B cell (primary cell): ENCODE measurements around the gene SDK1. TPM values are rescaled to one million over a fixed set of nuclear protein-coding genes. Genes with fewer than 3 reads are reported as not detected.

Source experiments
- ATAC-seq: fragments of 200-7000 bp; cut with Tn5 transposase; one replicate; pipeline ENCODE4 v1.10.0; 2021; ENCODE audit warnings: low read depth, mild to moderate bottlenecking, moderate number of reproducible peaks, moderate library complexity
- CTCF ChIA-PET: fragments of 350-600 bp; sonication (Branson Sonifier 250); formaldehyde crosslinking; loops from one replicate; lab custom pipeline; 2021; ENCODE audit warnings: antibody characterized with exemption, inconsistent platforms; lab: Charles Lee
- POLR2A ChIA-PET: fragments of 350-600 bp; sonication (Branson Sonifier 250); formaldehyde crosslinking; loops from one replicate; lab custom pipeline; 2021; ENCODE audit warnings: antibody characterized with exemption; lab: Charles Lee
- DNase-seq: peaks from one replicate; pipeline ENCODE4 v3.0.0; 2013
- H2AFZ ChIP-seq: 2 replicates; pipeline ENCODE4 v1.6.1; 2012; ENCODE audit warnings: mild to moderate bottlenecking, low read depth, low read length; ENCODE audit not compliant: insufficient read depth, poor library complexity, severe bottlenecking
- H3K27ac ChIP-seq, 2 donors: 1 replicate in 1 of 2; 2 replicates in 1 of 2; pipeline ENCODE4 v1.5.1; 2012 to 2013; ENCODE audit warnings: low read length in 2 of 2, mild to moderate bottlenecking in 2 of 2, moderate library complexity in 1 of 2
- H3K27me3 ChIP-seq, 4 experiments: fragments of 200-600 bp in 1 of 4; sonication (generic) in 1 of 4; replicated peaks in 1 of 4; 1 replicate in 2 of 4; 2 replicates in 2 of 4; pipeline versions ENCODE4 v1.6.1 to v1.7.0; 2013 to 2016; ENCODE audit warnings: low read length in 3 of 4, mild to moderate bottlenecking in 2 of 4, mixed read lengths in 1 of 4, moderate library complexity in 1 of 4; ENCODE audit not compliant: insufficient read depth in 4 of 4, control insufficient read depth in 3 of 4; ENCODE audit errors: control extremely low read depth in 1 of 4
- H3K36me3 ChIP-seq, 2 experiments: replicated peaks in 1 of 2; 1 replicate in 1 of 2; 2 replicates in 1 of 2; pipeline versions ENCODE4 v1.6.1 to v1.7.1; 2013; ENCODE audit warnings: low read length in 1 of 2; ENCODE audit not compliant: insufficient read depth in 2 of 2, control insufficient read depth in 1 of 2; ENCODE audit errors: control extremely low read depth in 1 of 2, extremely low read depth in 1 of 2
- H3K4me1 ChIP-seq, 2 donors: fragments of 200-600 bp in 1 of 2; sonication (generic) in 1 of 2; 1 replicate in 1 of 2; 2 replicates in 1 of 2; pipeline versions ENCODE4 v1.5.1 to v1.6.1; 2013 to 2017; ENCODE audit warnings: low read length in 2 of 2; ENCODE audit not compliant: control insufficient read depth in 2 of 2, insufficient read depth in 2 of 2
- H3K4me2 ChIP-seq: replicated peaks from 2 replicates; pipeline ENCODE3; 2012; ENCODE audit warnings: mild to moderate bottlenecking, low read depth, low read length; ENCODE audit not compliant: poor library complexity, severe bottlenecking
- H3K4me3 ChIP-seq, 5 experiments: fragments of 200-600 bp in 1 of 5; sonication (generic) in 1 of 5; 1 replicate in 3 of 5; 2 replicates in 2 of 5; pipeline versions ENCODE4 v1.5.1 to v1.7.0; 2011 to 2016; ENCODE audit warnings: low read length in 4 of 5, mild to moderate bottlenecking in 4 of 5, low read depth in 2 of 5, control low read depth in 1 of 5, moderate library complexity in 1 of 5; ENCODE audit not compliant: insufficient read depth in 1 of 5; ENCODE audit errors: control extremely low read depth in 1 of 5, extremely low read depth in 1 of 5
- H3K79me2 ChIP-seq: fragments of 200-600 bp; sonication (generic); one replicate; pipeline ENCODE4 v1.6.0; 2016; ENCODE audit warnings: low read length; ENCODE audit not compliant: control insufficient read depth, insufficient read depth
- H3K9ac ChIP-seq: fragments of 200-600 bp; sonication (generic); 2 replicates; pipeline ENCODE4 v1.6.1; 2017; ENCODE audit warnings: mild to moderate bottlenecking, low read length, moderate library complexity
- H3K9me3 ChIP-seq, 3 donors: one replicate each; pipeline versions ENCODE4 v1.6.1 to v1.7.1; 2013; ENCODE audit warnings: low read length in 2 of 3; ENCODE audit not compliant: control insufficient read depth in 2 of 3, insufficient read depth in 1 of 3; ENCODE audit errors: control extremely low read depth in 1 of 3
- H4K20me1 ChIP-seq: 2 replicates; pipeline ENCODE4 v1.6.0; 2012; ENCODE audit warnings: mild to moderate bottlenecking, low read length; ENCODE audit not compliant: insufficient read depth, control insufficient read depth, poor library complexity, severe bottlenecking
- H3K27ac Mint-ChIP-seq: one replicate; pipeline ENCODE4 v1.8.0; 2021; ENCODE audit warnings: mixed read lengths
- H3K27me3 Mint-ChIP-seq: one replicate; pipeline ENCODE4 v1.8.0; 2021; ENCODE audit warnings: mixed read lengths
- H3K4me1 Mint-ChIP-seq: one replicate; pipeline ENCODE4 v1.8.0; 2021; ENCODE audit warnings: mixed read lengths
- H3K4me3 Mint-ChIP-seq: one replicate; pipeline ENCODE4 v1.8.0; 2021; ENCODE audit warnings: mixed read lengths
- H3K9me3 Mint-ChIP-seq: one replicate; pipeline ENCODE4 v1.8.0; 2022; ENCODE audit warnings: mixed read lengths; ENCODE audit not compliant: insufficient read depth
- EZH2 ChIP-seq: IDR thresholded peaks from 2 replicates; pipeline ENCODE4 v1.6.1; 2012; ENCODE audit warnings: borderline replicate concordance, low read depth, mild to moderate bottlenecking, moderate library complexity, low read length; ENCODE audit not compliant: insufficient read depth, poor library complexity, severe bottlenecking
- WGBS: methylation state at CpG from one replicate; pipeline ENCODE4 v1.1.5; 2013; ENCODE audit warnings: missing lambda C conversion rate; ENCODE audit not compliant: insufficient coverage; 5-methylcytosine and 5-hydroxymethylcytosine counted together
- intact Hi-C: fragments of 100-400 bp; cut with micrococcal nuclease; formaldehyde crosslinking; loops from one replicate; pipeline ENCODE4 v1.10.0; 2022
- polyA plus RNA-seq: library from polyadenylated mRNA; depleted of rRNA; stranded (reverse); fragments of >200 nt; gene quantifications from 2 replicates; pipeline ENCODE4 v1.2.3, GENCODE V29; 2012
- total RNA-seq, 2 donors: library from RNA; stranded (reverse); fragments of 120-200 nt in 1 of 2; gene quantifications; 1 replicate in 1 of 2; 2 replicates in 1 of 2; pipeline versions ENCODE4 v1.2.3 to v1.2.4, GENCODE V29; 2013 to 2022
- TF ChIP-seq, protein P1 (sequence below): fragments of 200-600 bp; IDR thresholded peaks from one replicate; pipeline ENCODE4 v1.8.0; 2022; ENCODE audit warnings: antibody characterized with exemption, mild to moderate bottlenecking

Gene SDK1
- total and polyA plus RNA-seq, 2 donors (not counting 1 experiment from before 2014, with no cell fraction given), result 0.73 to 2.0 TPM

DNA sequence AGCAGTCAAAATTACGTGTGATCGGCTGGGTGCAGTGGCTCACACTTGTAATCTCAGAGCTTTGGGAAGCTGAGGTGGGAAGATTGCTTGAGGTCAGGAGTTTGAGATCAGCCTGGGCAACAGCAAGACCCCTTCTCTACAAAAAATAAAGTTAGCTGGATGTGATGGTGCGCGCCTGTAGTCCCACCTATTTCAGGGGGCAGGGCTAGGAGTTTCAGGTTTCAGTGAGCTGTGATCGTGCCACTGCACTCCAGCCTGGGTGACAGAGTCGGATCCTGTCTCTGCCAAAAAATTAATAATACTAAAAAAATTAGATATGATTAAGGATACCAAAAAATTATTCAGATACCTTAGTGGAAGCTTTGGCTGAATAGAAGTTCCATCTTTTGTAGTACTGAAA is 136.4 kb downstream of the SDK1 start:
- Mint-ChIP-seq H3K9me3 (no peaks in the 10 kb centered on the region), H3K27ac (no peak overlapping the region)

DNA sequence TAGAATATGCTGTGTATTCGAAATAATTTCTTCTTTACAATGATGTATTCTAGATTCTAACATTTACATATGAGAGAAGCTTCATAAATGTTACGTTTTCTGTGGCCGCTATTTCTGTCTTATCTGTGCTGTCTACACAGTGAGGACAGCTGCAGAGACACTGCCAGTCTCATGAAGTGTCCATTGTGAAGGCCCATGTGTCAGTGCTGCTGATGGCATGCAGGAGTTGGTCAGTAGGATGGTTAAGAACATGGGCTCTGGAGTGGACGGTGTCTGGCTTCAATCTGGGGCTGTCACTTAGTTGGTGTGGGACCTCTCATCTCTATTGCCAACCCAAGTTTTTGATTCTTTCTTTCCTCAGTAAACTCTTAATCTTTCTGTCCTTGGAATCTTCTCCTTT is 137.3 kb downstream of the SDK1 start:
- Histone ChIP-seq H3K27me3 (no peaks in the 10 kb centered on the region), H3K79me2 (no peaks in the 10 kb centered on the region), H3K9ac (no peak overlapping the region), H4K20me1 (no peaks in the 10 kb centered on the region), H2AFZ (no peak overlapping the region), H3K9me3 (no peaks in the 10 kb centered on the region), H3K4me2 (no peak overlapping the region), H3K4me3 (no peak overlapping the region), H3K4me1 (no peaks in the 10 kb centered on the region), H3K36me3 (no peaks in the 10 kb centered on the region), H3K27ac (no peak overlapping the region)
- TF ChIP-seq EZH2, result no peak
- TF ChIP-seq, protein P1, sequence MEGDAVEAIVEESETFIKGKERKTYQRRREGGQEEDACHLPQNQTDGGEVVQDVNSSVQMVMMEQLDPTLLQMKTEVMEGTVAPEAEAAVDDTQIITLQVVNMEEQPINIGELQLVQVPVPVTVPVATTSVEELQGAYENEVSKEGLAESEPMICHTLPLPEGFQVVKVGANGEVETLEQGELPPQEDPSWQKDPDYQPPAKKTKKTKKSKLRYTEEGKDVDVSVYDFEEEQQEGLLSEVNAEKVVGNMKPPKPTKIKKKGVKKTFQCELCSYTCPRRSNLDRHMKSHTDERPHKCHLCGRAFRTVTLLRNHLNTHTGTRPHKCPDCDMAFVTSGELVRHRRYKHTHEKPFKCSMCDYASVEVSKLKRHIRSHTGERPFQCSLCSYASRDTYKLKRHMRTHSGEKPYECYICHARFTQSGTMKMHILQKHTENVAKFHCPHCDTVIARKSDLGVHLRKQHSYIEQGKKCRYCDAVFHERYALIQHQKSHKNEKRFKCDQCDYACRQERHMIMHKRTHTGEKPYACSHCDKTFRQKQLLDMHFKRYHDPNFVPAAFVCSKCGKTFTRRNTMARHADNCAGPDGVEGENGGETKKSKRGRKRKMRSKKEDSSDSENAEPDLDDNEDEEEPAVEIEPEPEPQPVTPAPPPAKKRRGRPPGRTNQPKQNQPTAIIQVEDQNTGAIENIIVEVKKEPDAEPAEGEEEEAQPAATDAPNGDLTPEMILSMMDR, result no peak
- CTCF ChIA-PET, result no interaction called here
- no peak overlapping the region for H3K27ac Mint-ChIP-seq
- DNase-seq, result no peak
- no peak overlapping the region for H3K4me3 Mint-ChIP-seq
- POLR2A ChIA-PET, result no interaction called here
- H3K27me3 Mint-ChIP-seq, result peaks cover 29% of the 10 kb centered on the region
- ATAC-seq, result no peak
- H3K9me3 Mint-ChIP-seq, result no peaks in the 10 kb centered on the region
- no peaks in the 10 kb centered on the region for H3K4me1 Mint-ChIP-seq
- WGBS, result 100% methylated on average over 1 of the region's 4 CpGs
- intact Hi-C loops, result no loop called here

More for the DNA sequence above, 136.4 kb downstream of the SDK1 start:
- DNase-seq (no peak), ATAC-seq (no peak)
- intact Hi-C loops, result no loop called here
- H3K27me3 ChIP-seq, result no peaks in the 10 kb centered on the region
- WGBS, result 80% methylated on average over 1 of the region's 6 CpGs
- no peaks in the 10 kb centered on the region for H3K36me3 ChIP-seq
- H2AFZ ChIP-seq, result no peak overlapping the region
- CTCF ChIA-PET, result no interaction called here
- H3K4me3 ChIP-seq, result no peak overlapping the region
- no peak overlapping the region for H3K9ac ChIP-seq
- H3K9me3 ChIP-seq, result no peaks in the 10 kb centered on the region
- no peak for TF ChIP-seq EZH2
- TF ChIP-seq, protein P1, result no peak
- H3K4me2 ChIP-seq, result no peak overlapping the region
- no peak overlapping the region for H3K27ac ChIP-seq
- no peak overlapping the region for H3K4me3 Mint-ChIP-seq
- POLR2A ChIA-PET, result no interaction called here
- no peaks in the 10 kb centered on the region for H3K4me1 ChIP-seq
- no peaks in the 10 kb centered on the region for H4K20me1 ChIP-seq
- H3K4me1 Mint-ChIP-seq, result no peaks in the 10 kb centered on the region
- peaks cover 35% of the 10 kb centered on the region for H3K27me3 Mint-ChIP-seq
- H3K79me2 ChIP-seq, result no peaks in the 10 kb centered on the region
